ENCODE data around the gene PLK3. TPM values are rescaled to one million over a fixed set of nuclear protein-coding genes. Genes with fewer than 3 reads are reported as not detected.

PLK3 gene
- total and polyA plus RNA-seq, 2 of the 4 experiments (the other 2 are of a cell fraction): 15.8 to 51.6 TPM

- no CpG with 5 or more reads among the region's 3 CpGs for WGBS, 2 experiments (ENCODE audit: extremely low coverage in 2 of 2, insufficient read length in 1 of 2)
- no peak for DNase-seq
- Histone ChIP-seq H3K18ac (ENCODE audit: low read depth, low read length) (no peak overlapping the region), H4K5ac (ENCODE audit: low read depth, low read length) (no peak overlapping the region), H3K23ac (ENCODE audit: low read depth, low read length) (no peak overlapping the region), H2BK5ac (ENCODE audit: low read depth, low read length, poor library complexity, severe bottlenecking) (no peak overlapping the region), H3K4me2 (ENCODE audit: low read depth, low read length) (no peak overlapping the region), H3K14ac (replicated peaks; ENCODE audit: low read depth, low read length) (no peak overlapping the region), H2AK9ac (replicated peaks; ENCODE audit: low read depth, low read length, poor library complexity) (no peak overlapping the region), H3K4me1 (ENCODE audit: control insufficient read depth, insufficient read depth, low read length) (no peaks in the 10 kb centered on the region), H2AK5ac (ENCODE audit: low read depth, low read length) (no peak overlapping the region), H3K27me3 (ENCODE audit: control insufficient read depth, insufficient read depth, low read length) (no peaks in the 10 kb centered on the region), H4K8ac (ENCODE audit: low read depth in 2 of 2, low read length in 2 of 2) (no peak overlapping the region), H3K9me3 (ENCODE audit: control insufficient read depth, insufficient read depth, low read length) (no peaks in the 10 kb centered on the region), H2BK20ac (ENCODE audit: low read depth, low read length) (no peak overlapping the region), H2BK120ac (ENCODE audit: low read depth, low read length) (no peak overlapping the region), H3K56ac (ENCODE audit: extremely low read depth, insufficient read depth, low read length) (no peak overlapping the region), H2AFZ (replicated peaks; ENCODE audit: low read length, poor library complexity) (no peak overlapping the region), H4K20me1 (ENCODE audit: insufficient read depth, low read length) (no peaks in the 10 kb centered on the region), H4K91ac (ENCODE audit: insufficient read depth, low read depth, low read length) (no peak overlapping the region), H2BK15ac (ENCODE audit: low read depth, low read length) (no peak overlapping the region), H3K4me3 (ENCODE audit: insufficient read depth, low read depth, low read length) (no peak overlapping the region), H3K9me1 (ENCODE audit: insufficient read depth, low read length) (no peaks in the 10 kb centered on the region; the same call in 1 of the 2 replicates), H3K4ac (ENCODE audit: low read depth, low read length) (no peak overlapping the region), H3K79me1 (ENCODE audit: low read depth in 1 of 2, low read length in 2 of 2) (peaks cover 4 to 8% of the 10 kb centered on the region in 2 experiments), H3K27ac (ENCODE audit: insufficient read depth, low read length) (no peak overlapping the region), H3K36me3 (ENCODE audit: control insufficient read depth, insufficient read depth, low read length) (peaks cover 34% of the 10 kb centered on the region), H3K9ac (ENCODE audit: low read depth, low read length) (no peak overlapping the region)
- POLR2A ChIA-PET (ENCODE audit: unreplicated experiment): no interaction called here
- in situ Hi-C loops (cut with MboI; ENCODE audit: low sequenced_read_pairs): no loop called here
- no TSS peak for BruUV-seq (replicated peaks)
- no peak for ATAC-seq (ENCODE audit: low read depth)
- dilution Hi-C loops (cut with HindIII; ENCODE audit: low sequenced_read_pairs, unreplicated experiment): no loop called here
- CTCF ChIA-PET: no interaction called here
- intact Hi-C loops (cut with micrococcal nuclease): no loop called here
- no peak for TF ChIP-seq MXI1 (IDR thresholded peaks at IDR 0.05; ENCODE audit: borderline replicate concordance, low read depth, low read length)
- TF ChIP-seq ELK1 (IDR thresholded peaks at IDR 0.05; ENCODE audit: borderline replicate concordance, low read depth, low read length): no peak
- TF ChIP-seq RCOR1 (IDR thresholded peaks at IDR 0.05; ENCODE audit: insufficient replicate concordance, low read length): no peak
- no peak for TF ChIP-seq CHD1 (IDR thresholded peaks at IDR 0.05; ENCODE audit: low read depth, low read length)
- TF ChIP-seq RAD21 (IDR thresholded peaks at IDR 0.05; ENCODE audit: low read length): no peak
- TF ChIP-seq USF2 (IDR thresholded peaks at IDR 0.05; ENCODE audit: low read depth, low read length): no peak
- TF ChIP-seq CTCF (conservative IDR thresholded peaks at IDR 0.05; ENCODE audit: low read depth, low read length): no peak
- no peak for TF ChIP-seq BHLHE40 (IDR thresholded peaks at IDR 0.05; ENCODE audit: low read depth, low read length)
- no peak for TF ChIP-seq NFE2L2 (IDR thresholded peaks at IDR 0.05; ENCODE audit: low read depth, low read length)
Measured at GRCh38 chr1:44760876-44761275, 39.3 kb upstream of the PLK3 start.
